ENCODE results near the gene HSD11B2. TPM values are rescaled to one million over a fixed set of nuclear protein-coding genes. Genes with fewer than 3 reads are reported as not detected.

Gene HSD11B2
- total and polyA plus RNA-seq, 4 donors = 2.6 to 39.8 (median 6.7) TPM

DNA sequence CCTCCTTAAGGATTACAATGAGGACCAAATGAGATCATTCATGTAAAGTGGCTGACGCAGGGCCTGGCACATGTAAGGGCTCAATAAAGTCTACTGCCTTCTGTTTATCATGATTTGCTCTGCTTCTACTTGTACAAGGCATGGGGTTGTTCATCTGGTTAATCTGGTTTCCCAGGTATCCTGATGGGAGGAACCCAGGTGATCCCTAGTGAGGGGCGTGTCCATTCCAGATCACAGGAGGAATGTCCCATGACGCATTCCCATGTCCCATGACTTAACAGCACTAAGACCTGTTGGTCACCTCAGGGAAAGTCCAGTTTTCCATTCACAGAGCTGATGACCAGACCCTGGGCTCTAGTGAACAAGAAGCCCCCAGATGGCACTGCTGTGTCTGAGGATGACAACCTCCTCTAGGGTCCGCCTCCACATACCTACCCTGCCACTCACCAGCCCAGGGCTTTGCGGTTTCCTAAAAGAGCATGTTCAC lies 26.1 kb upstream of the HSD11B2 start:
- DNase-seq = peak; percentile 69 to 87 (median 73)
- no peak for TF ChIP-seq CTCF (IDR thresholded peaks at IDR 0.05; ENCODE audit: control extremely low read depth, extremely low read depth)

DNA sequence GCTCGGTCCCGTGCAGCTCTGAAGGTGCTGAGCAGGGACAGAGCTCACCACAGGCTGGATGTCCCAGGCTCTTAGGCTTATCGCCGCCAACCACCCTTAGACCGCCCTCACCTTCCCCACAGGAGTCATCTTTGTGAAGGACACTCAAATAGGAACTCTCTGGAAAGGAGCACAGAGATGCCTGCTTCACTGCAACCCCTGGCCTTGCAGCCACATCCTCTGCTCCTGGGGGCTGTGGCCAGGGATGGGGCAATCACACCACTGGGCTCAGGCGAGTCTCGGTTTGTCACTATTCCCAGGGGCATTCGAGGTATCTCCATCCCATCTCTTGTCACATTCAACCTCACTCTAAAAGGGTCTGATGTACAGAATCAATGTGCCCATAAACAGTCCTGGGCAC lies 25.6 kb upstream of the HSD11B2 start:
- DNase-seq = no peak
- no peak overlapping the region for H3K4me3 ChIP-seq
- TF ChIP-seq CTCF (IDR thresholded peaks at IDR 0.05; ENCODE audit: control extremely low read depth, extremely low read depth) = no peak
- ATAC-seq (ENCODE audit: insufficient read depth, low FRiP score) = no peak
- H3K4me1 ChIP-seq (ENCODE audit: control insufficient read depth in 5 of 5, insufficient read depth in 5 of 5, low read length in 5 of 5) = peaks cover 0 to 22% (median 14%) of the 10 kb centered on the region in 5 donors
- WGBS, 2 donors = 72 to 83% methylated on average over 8 of the region's 8 CpGs
- peak overlapping the region in 1 of 2 donors; percentile 79 for H3K27ac ChIP-seq (ENCODE audit: low read depth in 1 of 2, low read length in 1 of 2)
- no peaks in the 10 kb centered on the region for H3K27me3 ChIP-seq (ENCODE audit: control insufficient read depth in 3 of 3, insufficient read depth in 3 of 3, low read length in 2 of 3)
- peaks cover 0 to 2% (median 0%) of the 10 kb centered on the region in 4 donors for H3K36me3 ChIP-seq (ENCODE audit: control insufficient read depth in 4 of 4, insufficient read depth in 4 of 4, low read length in 4 of 4)
- H3K9ac ChIP-seq (ENCODE audit: insufficient read depth in 1 of 2, low read length in 2 of 2) = no peak overlapping the region
- H3K9me3 ChIP-seq (ENCODE audit: control insufficient read depth in 4 of 4, insufficient read depth in 3 of 4, low read length in 3 of 4) = no peaks in the 10 kb centered on the region

More for the DNA sequence above, 26.1 kb upstream of the HSD11B2 start:
- Histone ChIP-seq H3K27me3 (ENCODE audit: control insufficient read depth in 3 of 3, insufficient read depth in 3 of 3, low read length in 2 of 3) (no peaks in the 10 kb centered on the region), H3K4me1 (ENCODE audit: control insufficient read depth in 5 of 5, insufficient read depth in 5 of 5, low read length in 5 of 5) (peaks cover 0 to 27% (median 14%) of the 10 kb centered on the region in 5 donors), H3K36me3 (ENCODE audit: control insufficient read depth in 4 of 4, insufficient read depth in 4 of 4, low read length in 4 of 4) (peaks cover 0 to 2% (median 0%) of the 10 kb centered on the region in 4 donors), H3K4me3 (no peak overlapping the region), H3K9me3 (ENCODE audit: control insufficient read depth in 4 of 4, insufficient read depth in 3 of 4, low read length in 3 of 4) (no peaks in the 10 kb centered on the region), H3K9ac (ENCODE audit: insufficient read depth in 1 of 2, low read length in 2 of 2) (no peak overlapping the region), H3K27ac (ENCODE audit: low read depth in 1 of 2, low read length in 1 of 2) (peak overlapping the region in 1 of 2 donors; percentile 79)
- 74 to 87% methylated on average over 5 of the region's 5 CpGs for WGBS, 2 donors
- peak; percentile 77 for ATAC-seq (ENCODE audit: insufficient read depth, low FRiP score)

GRCh38 chr16:67406111-67406971 lies 24.6 kb upstream of the HSD11B2 start:
- Histone ChIP-seq H3K27me3 (ENCODE audit: control insufficient read depth in 3 of 3, insufficient read depth in 3 of 3, low read length in 2 of 3) (no peaks in the 10 kb centered on the region), H3K4me1 (ENCODE audit: control insufficient read depth in 5 of 5, insufficient read depth in 5 of 5, low read length in 5 of 5) (peaks cover 0 to 22% (median 14%) of the 10 kb centered on the region in 5 donors), H3K36me3 (ENCODE audit: control insufficient read depth in 4 of 4, insufficient read depth in 4 of 4, low read length in 4 of 4) (peaks cover 0 to 2% (median 0%) of the 10 kb centered on the region in 4 donors), H3K27ac (ENCODE audit: low read depth in 1 of 2, low read length in 1 of 2) (peak overlapping the region in 1 of 2 donors; percentile 21), H3K9me3 (ENCODE audit: control insufficient read depth in 4 of 4, insufficient read depth in 3 of 4, low read length in 3 of 4) (no peaks in the 10 kb centered on the region), H3K4me3 (no peak overlapping the region), H3K9ac (ENCODE audit: insufficient read depth in 1 of 2, low read length in 2 of 2) (no peak overlapping the region)
- DNase-seq (peak; percentile 42 to 85 (median 77)), ATAC-seq (ENCODE audit: insufficient read depth, low FRiP score) (no peak)
- TF ChIP-seq CTCF (IDR thresholded peaks at IDR 0.05; ENCODE audit: control extremely low read depth, extremely low read depth) = no peak
- WGBS, 2 donors = 83 to 91% methylated on average over 18 of the region's 18 CpGs
